ENCODE results near the gene OR56A5.

The OR56A5 gene

GRCh38 chr11:5931061-5931460 is 37.2 kb downstream of the OR56A5 start:
- no peak for DNase-seq

DNA sequence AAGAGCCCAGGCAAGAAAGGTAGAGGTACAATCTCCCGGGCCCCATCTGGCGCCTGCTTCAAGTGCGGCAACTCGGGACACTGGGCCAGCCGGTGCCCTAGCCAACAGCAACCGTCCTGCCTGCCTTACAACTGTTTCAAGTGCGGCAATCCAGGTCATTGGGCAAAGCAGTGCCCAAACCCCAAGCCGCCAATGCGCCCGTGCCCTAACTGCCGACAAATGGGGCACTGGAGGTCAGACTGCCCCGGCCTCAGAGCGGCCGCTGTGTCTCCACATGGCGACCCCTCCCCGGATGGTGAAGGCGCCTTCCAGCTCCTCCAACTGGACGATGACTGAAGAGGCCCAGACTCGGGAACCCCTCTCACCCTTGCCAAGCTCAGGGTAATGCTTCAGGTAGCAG is 37.7 kb downstream of the OR56A5 start:
- no peak for DNase-seq

- no peak for DNase-seq
Measured at GRCh38 chr11:5929571-5930368, 38.5 kb downstream of the OR56A5 start.

DNA sequence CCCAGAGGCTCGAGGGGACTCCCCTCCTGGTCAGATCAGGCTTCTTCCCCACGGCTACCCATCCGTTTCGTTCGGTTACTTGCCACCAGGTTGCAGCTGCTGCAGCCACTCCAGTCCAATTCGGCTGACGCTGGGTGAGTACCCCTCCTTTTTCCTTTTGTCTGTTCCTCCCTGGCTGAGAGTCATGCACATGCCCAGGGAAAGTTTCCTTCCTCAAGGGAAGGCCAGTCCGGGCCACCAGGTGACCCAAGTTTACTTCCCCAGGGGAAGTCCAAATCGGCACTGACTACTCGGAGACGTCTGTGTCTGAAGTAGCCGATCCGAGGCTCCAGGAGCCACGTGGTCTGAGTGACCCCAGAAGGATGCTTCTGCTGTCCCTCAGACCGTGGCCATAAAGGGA is 39.5 kb downstream of the OR56A5 start:
- no peak for DNase-seq

- no peak for DNase-seq
Measured at GRCh38 chr11:5928271-5928670, 40.0 kb downstream of the OR56A5 start.

DNA sequence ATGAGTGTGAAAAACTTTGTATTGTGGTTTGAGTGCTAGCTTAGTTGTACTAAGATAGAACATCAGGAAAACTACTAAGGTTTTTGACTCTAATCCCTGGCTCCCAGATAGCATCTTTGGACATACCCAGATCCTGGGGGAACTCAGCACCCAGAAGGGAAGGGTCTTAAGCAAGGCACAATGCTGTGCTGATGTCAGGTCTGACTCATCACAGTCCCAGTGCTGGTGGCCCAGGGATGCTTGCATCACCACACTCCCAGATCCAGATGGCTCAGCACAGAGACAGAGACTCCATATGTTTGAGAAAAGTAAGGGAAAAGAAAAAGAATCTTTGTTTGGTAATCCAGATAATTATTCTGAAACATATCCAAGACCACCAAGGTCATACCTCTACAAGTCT is 44.5 kb downstream of the OR56A5 start:
- no peak for DNase-seq

DNA sequence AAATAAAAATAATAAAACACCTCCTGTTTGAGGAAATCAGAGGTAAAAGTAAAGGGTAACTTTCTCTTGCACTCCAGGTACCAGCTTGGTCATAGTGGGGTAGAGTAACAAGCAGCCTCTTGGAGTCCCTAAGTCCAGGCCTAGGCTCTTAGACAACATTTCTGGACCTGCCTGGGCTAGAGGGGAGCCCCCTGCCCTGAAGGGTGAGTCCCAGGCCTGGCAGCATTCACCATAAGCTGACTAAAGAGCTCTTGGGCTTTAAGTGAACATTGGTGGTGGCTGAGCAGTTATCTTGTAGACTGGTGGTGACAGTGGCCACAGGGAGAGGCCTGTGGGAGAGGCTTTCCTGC is 44.9 kb downstream of the OR56A5 start:
- no peak for DNase-seq

GRCh38 chr11:5922749-5923426 is 45.4 kb downstream of the OR56A5 start:
- no peak for DNase-seq
